ENCODE measurements around the gene SPHK2.
"Not testable (repeated sequence)": the region's sequence is repeated elsewhere in the genome, so short reads cannot be mapped to it uniquely, and the experiment has no call there.

The SPHK2 gene

DNA sequence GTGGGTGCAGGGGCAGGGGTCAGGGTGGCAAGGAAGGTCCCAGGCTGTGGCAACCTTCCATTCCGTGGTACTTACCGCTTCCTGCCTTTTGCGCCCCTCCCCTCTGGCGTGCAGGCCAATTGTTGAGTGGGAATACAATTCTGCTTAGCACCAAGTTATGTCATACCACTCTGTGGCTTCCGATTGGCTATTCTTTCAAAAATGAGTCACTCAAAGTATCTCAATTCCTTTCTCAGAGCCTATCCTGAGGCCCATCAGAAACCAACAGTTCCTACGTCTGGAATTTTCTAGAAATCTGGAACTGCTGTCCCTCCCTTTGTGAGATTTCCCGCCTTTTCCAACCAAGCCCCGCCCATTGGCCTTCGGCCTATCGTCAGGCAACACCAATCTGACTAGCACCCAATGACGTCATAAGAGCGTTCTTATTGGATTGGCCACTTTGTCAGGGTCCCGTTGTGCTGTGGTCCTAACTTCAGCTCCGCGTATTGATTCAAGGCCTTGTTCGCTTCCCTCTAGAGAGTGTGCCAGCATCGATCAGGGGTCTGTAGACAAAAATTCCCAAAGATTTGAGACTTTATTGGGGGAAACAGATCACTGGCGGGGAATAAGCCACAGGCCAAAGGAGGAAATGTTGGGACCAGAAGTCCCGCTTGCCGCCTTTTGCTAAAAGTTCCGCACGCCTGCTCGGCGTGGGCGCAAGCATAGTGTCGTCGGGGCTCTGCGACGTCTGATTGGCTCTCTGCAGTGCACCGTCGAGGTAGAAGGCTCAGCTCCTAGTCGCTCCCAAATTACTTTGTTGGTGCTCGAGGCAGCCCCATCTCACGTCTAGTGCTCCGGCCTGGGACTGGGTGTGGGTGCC lies 41.8 kb downstream of the SPHK2 start:
- DNase-seq, result peak; percentile 89 to 93 (median 90)

GRCh38 chr19:48661711-48662090 lies 42.4 kb downstream of the SPHK2 start:
- no peak for DNase-seq

GRCh38 chr19:48663667-48664066 lies 44.4 kb downstream of the SPHK2 start:
- no peak for DNase-seq

DNA sequence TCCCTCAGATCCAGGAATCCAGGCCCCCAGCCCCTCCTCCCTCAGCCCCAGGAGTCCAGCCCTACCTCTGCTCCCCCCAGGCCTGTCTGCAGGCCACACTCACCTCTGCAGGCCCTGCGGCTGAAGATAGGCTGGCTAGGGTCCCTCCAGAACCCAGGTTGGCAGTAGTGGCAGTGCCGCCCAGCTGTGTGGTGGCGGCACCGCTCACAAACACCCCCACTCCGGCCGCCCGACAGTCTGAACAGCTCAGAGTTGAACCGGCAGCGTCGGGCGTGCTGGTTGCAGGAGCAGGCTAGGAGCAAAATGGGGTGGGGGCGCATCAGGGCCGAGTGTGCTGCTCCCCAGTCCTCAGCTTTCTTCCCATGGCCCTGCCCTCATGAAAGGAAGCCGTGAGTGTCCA lies 45.2 kb downstream of the SPHK2 start:
- no peak for DNase-seq

DNA sequence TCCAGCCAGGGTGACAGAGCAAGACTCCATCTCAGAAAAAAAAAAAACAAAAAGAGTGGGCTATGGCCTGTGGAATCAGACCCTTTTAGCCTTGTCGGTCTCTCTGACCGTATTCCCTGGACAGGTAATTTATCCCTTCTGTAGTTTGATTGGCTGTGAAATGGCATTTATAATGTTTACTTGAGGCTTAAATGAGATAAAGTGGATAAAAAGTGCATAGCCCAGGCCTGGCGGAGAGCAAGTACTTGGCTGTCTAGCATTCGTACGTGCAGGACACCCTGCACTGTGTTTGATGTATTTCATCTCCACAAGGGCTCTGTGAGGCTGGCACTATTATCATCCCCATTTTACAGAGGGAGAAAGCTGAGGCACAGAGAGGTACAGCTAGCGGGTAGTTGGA lies 46.5 kb downstream of the SPHK2 start:
- no peak for DNase-seq

GRCh38 chr19:48668332-48668731 lies 49.0 kb downstream of the SPHK2 start:
- DNase-seq, result no peak

- no peak for DNase-seq
Measured at GRCh38 chr19:48668761-48669160, 49.5 kb downstream of the SPHK2 start.

- no peak for DNase-seq
Measured at GRCh38 chr19:48669903-48670668, 50.8 kb downstream of the SPHK2 start.

DNA sequence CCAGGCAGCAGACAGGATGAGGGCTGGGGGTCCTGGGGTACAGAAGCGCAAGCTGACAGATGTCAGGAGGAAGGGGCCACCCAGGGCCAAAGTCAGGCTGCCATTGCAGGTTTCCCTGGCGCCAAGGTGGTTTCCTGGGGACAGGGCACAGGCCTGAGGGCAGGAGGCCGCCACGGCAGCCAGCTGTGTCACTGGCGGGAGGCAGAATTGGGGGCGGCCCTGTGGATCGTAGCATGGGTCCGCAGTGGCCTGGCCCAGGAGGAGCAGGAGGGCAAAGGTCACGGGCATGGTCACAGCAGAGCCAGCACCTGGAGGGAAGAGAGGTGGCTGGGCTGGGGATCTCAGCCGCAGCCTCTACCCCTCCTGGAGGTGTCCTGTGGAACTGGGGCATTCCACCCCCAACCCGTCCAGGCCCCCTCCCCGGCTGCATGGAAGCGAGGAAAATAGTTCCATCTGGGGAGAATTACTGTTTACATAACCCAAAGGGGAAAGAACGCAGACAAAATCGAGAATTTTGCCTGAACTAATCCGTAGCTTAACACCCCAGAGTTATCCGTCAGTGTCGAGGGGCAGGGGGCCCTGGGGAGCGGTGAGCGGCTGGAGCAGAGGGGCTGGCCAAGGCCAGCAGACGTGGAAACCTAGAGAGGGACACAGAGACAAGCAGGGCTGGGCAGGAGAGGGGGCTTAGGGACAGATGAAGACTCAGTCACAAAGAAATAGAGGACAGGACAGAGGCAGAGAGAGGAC lies 51.6 kb downstream of the SPHK2 start:
- DNase-seq, result no peak

DNA sequence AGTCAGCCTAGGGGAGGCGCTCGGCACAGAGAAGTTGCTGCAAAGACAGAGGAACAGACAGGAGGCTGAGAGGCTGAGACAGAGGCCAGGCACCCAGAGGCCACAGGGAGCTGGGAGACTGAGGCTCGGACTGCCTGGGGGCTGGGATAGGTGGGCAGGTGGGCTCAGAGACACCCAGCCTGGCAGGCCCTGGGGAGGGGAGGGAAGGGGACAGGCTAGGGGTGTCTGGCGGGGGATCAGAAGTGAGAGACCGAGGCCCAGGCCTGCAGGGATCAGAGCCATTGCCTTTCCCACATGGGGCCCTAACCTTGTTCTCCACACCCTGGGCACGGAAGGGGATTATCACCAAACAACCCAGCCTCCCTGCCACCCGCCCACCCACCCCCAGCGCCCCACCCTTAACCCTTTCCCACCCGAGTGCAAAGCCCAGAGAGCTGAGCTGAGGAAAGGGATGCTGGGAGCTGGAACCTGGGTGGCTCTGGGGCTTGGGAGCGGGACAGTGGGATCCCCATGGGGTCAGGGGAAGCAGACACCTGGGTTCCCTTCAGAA lies 52.2 kb downstream of the SPHK2 start:
- no peak for DNase-seq

GRCh38 chr19:48672994-48673393 lies 53.7 kb downstream of the SPHK2 start, which contains the start of gene NTN5:
TSS of gene NTN5 (minus strand) at chr19:48673017. CDS start at chr19:48670986, 2,031 bp downstream.
- no peak for DNase-seq

GRCh38 chr19:48673436-48674100 lies 54.3 kb downstream of the SPHK2 start:
- no peak for DNase-seq

DNA sequence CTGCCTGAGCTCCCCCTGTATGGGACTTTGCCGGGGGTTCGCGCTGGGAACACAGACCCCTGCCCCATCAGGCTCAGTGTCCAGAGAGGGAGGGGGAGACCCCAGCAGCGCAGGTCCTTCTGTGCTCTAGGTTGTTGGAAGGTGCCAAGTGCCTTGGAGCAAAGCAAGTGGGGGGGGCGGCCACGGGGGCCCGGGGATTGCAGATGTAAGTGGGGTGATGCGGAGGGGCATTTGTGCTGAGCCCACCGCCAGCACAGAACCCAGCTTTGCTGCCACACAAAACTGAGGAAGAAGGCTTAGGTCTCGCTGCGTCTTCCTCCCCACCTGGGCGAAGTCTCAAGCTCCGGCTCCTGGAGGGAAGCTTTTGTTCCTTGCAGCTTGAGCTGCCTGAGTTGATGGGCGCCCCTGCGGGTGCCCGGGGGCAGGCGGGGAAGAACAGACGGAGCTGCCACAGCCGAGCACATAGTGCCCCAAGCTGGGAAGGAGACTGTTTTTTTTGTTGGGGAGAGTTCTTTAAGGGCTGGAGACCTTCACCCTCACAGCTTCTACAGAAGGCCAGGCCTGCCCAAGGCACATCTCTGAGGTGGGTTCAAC lies 55.0 kb downstream of the SPHK2 start:
- DNase-seq, result no peak

DNA sequence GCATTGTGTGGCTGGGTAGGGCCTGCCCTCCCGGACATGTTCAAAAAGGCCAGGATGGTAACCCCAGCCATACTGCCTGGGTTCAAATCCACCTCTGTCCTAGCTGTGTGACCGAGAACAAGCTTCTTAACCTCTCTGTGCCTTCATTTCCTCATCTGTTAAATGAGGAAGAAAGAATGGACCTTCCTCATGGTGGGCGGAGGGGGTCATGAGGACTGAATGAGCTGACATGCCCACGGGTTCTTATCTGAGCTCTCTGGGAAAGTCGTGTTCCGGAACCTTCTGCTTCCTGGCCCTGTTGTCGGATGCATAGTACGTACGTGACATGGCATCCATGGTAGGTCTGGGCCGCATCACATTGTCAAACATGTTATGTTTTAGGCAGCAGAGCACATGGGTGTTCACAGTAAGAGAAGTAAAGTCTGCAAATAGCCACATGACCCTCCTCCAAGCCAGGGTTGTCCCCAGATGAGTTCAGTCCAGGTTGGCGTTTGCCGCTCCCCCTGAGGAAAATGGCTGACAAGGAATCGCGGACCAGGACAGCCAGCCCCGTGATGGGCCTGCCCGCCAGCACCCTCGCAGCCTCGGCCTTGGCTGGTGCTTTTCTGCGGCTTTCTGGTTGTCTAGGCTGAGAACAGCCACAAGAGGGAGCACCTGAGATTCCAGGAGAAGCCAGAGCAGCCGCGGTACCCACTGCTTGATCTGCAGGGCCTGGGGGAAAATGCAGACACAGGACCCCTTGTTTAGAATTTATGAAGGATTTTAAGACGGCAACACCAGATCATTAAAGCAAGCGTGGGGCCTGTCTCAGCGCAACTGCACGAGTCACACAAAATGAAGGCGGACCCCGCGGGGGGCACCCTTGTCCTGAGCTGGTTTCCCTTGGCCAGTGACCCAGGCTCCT lies 55.9 kb downstream of the SPHK2 start:
- DNase-seq, result peak; percentile 89 to 93 (median 90)

DNA sequence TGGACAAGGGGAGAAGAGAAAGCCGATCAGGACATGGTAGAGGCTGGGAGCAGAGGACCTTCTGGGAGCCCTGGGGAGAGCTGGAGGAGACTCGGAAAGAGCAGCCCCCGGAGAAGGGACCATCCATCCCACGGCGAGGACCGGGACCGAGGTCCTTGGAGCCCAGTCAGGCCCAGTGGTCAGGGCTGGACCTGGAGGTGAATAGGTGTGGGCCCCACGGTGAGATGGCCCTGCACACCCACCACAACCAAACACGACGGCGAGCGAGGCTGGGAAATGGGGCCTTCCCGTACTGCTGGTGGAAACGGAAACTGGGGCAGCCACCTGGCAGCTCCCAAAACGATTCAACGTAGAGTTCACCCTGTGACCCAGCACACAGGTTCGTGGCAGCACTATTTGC lies 57.2 kb downstream of the SPHK2 start:
- no peak for DNase-seq

GRCh38 chr19:48676887-48677286 lies 57.6 kb downstream of the SPHK2 start:
- DNase-seq, result no peak

DNA sequence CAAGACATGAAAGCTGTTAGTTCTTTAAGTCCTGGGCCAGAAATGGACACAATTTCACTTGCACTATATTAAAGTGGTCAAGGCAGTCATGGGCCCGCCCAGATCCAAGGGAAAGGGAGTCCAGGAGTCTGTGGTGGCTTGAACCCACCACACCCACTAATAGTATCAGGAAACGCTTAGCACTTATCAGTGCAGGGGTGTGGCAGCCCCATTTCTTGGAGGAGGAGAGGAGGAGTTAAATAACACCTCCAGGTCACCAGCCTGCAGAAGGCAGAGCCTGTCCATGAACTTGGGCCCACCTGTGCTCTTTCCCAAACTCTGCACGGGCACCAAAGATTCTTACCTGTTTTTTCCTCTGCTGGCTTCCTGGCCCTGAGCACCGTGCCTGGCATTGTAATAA lies 58.9 kb downstream of the SPHK2 start:
- DNase-seq, result no peak

- DNase-seq, result not testable (repeated sequence)
Measured at GRCh38 chr19:48680006-48680405, 60.7 kb downstream of the SPHK2 start.
